ENCODE measurements around the gene DGKI. TPM values are rescaled to one million over a fixed set of nuclear protein-coding genes. Genes with fewer than 3 reads are reported as not detected.
A peak's percentile ranks its signal among the peaks of the same experiment; 100 is the strongest.

DGKI gene
- total and polyA plus RNA-seq, 4 donors: 0.03 to 1.5 (median 0.33) TPM

DNA sequence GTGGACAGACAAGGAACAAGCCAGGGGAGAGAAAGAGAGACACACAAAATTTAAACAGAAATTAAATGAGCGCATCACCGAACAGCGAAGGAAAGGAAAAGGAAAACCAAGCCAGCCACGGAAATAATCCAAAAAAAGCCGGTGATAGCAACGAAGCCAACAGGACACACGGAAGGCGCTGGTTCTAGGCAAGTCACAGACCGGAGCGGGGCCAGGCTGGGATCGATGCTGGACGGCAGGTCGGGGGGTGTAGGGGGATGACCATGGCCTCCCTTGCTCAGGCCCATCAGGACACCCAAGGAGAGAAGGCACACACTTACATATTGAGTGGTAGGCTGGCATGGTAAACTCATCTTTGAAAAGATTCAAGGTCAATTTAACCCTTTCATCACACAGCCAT lies 300.8 kb downstream of the DGKI start:
- H3K4me3 ChIP-seq: no peak overlapping the region
- no peaks in the 10 kb centered on the region for H3K27me3 ChIP-seq (ENCODE audit: control insufficient read depth in 3 of 3, insufficient read depth in 3 of 3, low read length in 2 of 3)
- H3K36me3 ChIP-seq (ENCODE audit: control insufficient read depth in 4 of 4, insufficient read depth in 4 of 4, low read length in 4 of 4): no peaks in the 10 kb centered on the region
- peaks cover 0 to 6% (median 0%) of the 10 kb centered on the region in 5 donors for H3K4me1 ChIP-seq (ENCODE audit: control insufficient read depth in 5 of 5, insufficient read depth in 5 of 5, low read length in 5 of 5)
- TF ChIP-seq, protein P1, sequence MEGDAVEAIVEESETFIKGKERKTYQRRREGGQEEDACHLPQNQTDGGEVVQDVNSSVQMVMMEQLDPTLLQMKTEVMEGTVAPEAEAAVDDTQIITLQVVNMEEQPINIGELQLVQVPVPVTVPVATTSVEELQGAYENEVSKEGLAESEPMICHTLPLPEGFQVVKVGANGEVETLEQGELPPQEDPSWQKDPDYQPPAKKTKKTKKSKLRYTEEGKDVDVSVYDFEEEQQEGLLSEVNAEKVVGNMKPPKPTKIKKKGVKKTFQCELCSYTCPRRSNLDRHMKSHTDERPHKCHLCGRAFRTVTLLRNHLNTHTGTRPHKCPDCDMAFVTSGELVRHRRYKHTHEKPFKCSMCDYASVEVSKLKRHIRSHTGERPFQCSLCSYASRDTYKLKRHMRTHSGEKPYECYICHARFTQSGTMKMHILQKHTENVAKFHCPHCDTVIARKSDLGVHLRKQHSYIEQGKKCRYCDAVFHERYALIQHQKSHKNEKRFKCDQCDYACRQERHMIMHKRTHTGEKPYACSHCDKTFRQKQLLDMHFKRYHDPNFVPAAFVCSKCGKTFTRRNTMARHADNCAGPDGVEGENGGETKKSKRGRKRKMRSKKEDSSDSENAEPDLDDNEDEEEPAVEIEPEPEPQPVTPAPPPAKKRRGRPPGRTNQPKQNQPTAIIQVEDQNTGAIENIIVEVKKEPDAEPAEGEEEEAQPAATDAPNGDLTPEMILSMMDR (IDR thresholded peaks at IDR 0.05; ENCODE audit: control extremely low read depth, extremely low read depth): no peak
- H3K9me3 ChIP-seq (ENCODE audit: control insufficient read depth in 4 of 4, insufficient read depth in 3 of 4, low read length in 3 of 4): no peaks in the 10 kb centered on the region
- H3K27ac ChIP-seq (ENCODE audit: low read depth in 1 of 2, low read length in 1 of 2): no peak overlapping the region
- no peak overlapping the region for H3K9ac ChIP-seq (ENCODE audit: insufficient read depth in 1 of 2, low read length in 2 of 2)
- DNase-seq (no peak), ATAC-seq (ENCODE audit: insufficient read depth, low FRiP score) (no peak)
- 92 to 93% methylated on average over 13 of the region's 13 CpGs for WGBS, 2 donors

DNA sequence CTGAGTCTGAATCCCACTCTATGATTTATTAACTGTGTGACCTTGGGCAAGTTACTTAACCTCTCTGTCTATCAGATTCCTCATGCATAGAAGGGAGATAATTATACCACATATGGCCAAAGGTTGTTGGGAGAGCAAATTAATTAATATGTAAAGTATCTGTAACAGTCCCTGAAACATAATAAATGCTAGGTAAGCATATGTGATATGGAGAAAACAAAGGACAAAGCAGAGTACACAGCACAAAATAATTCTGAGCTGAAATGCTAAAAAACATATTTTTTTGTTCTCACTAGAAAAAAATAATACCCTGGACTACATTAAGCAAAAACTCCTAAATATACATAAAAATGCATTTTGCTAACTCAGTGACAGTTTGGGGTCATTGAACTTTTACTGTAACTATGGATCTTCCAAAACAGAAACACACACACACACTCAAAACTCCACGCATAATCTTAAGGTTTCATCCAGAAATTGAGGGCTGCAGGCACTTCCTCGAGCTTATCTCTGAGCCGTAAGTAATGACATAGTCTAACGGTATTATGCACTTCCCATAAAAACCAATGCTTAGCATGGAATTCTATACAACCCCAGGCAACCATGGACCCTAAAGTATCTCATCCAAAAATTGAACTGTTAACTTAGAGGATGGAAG lies 301.6 kb downstream of the DGKI start:
- ATAC-seq (ENCODE audit: insufficient read depth, low FRiP score) (no peak), DNase-seq (peak in 2 of 3 donors; percentile 32 to 42)
- H3K36me3 ChIP-seq (ENCODE audit: control insufficient read depth in 4 of 4, insufficient read depth in 4 of 4, low read length in 4 of 4): no peaks in the 10 kb centered on the region
- H3K9ac ChIP-seq (ENCODE audit: insufficient read depth in 1 of 2, low read length in 2 of 2): no peak overlapping the region
- no peaks in the 10 kb centered on the region for H3K9me3 ChIP-seq (ENCODE audit: control insufficient read depth in 4 of 4, insufficient read depth in 3 of 4, low read length in 3 of 4)
- 34 to 48% methylated on average over 4 of the region's 4 CpGs for WGBS, 2 donors
- no peak overlapping the region for H3K27ac ChIP-seq (ENCODE audit: low read depth in 1 of 2, low read length in 1 of 2)
- peaks cover 0 to 6% (median 0%) of the 10 kb centered on the region in 5 donors for H3K4me1 ChIP-seq (ENCODE audit: control insufficient read depth in 5 of 5, insufficient read depth in 5 of 5, low read length in 5 of 5)
- TF ChIP-seq, protein P1 (IDR thresholded peaks at IDR 0.05; ENCODE audit: control extremely low read depth, extremely low read depth): no peak
- no peaks in the 10 kb centered on the region for H3K27me3 ChIP-seq (ENCODE audit: control insufficient read depth in 3 of 3, insufficient read depth in 3 of 3, low read length in 2 of 3)
- no peak overlapping the region for H3K4me3 ChIP-seq

DNA sequence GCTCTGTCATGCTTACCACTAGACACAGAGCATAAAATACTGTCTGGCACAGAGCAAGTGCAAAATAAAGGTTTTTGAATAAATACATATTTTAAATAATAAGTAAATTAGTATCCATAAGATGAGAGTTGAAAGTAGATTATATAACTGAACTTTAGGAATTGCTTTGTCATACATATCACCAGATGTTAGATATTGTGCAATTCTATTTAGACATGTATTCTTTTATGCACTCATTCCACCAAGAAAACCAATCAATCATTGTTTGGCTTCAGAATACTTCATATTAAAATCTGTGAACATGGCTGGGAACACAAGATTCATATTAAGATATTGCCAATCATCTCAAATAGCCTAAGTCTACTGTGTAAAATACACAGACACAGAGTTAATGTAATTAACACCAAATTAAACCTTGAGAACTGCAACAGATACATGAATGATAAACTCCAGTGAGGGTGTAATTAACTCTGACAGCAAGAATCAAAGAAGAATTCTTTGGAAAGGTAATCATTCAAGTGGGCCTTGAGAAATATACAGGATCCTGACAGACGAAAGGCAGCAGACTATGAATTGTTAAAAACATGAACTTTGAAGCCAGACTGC lies 302.2 kb downstream of the DGKI start:
- Histone ChIP-seq H3K4me1 (ENCODE audit: control insufficient read depth in 5 of 5, insufficient read depth in 5 of 5, low read length in 5 of 5) (peaks cover 0 to 6% (median 0%) of the 10 kb centered on the region in 5 donors), H3K9ac (ENCODE audit: insufficient read depth in 1 of 2, low read length in 2 of 2) (no peak overlapping the region), H3K36me3 (ENCODE audit: control insufficient read depth in 4 of 4, insufficient read depth in 4 of 4, low read length in 4 of 4) (no peaks in the 10 kb centered on the region), H3K27ac (ENCODE audit: low read depth in 1 of 2, low read length in 1 of 2) (no peak overlapping the region), H3K4me3 (no peak overlapping the region), H3K27me3 (ENCODE audit: control insufficient read depth in 3 of 3, insufficient read depth in 3 of 3, low read length in 2 of 3) (no peaks in the 10 kb centered on the region), H3K9me3 (ENCODE audit: control insufficient read depth in 4 of 4, insufficient read depth in 3 of 4, low read length in 3 of 4) (no peaks in the 10 kb centered on the region)
- TF ChIP-seq, protein P1 (IDR thresholded peaks at IDR 0.05; ENCODE audit: control extremely low read depth, extremely low read depth): no peak
- no peak for ATAC-seq (ENCODE audit: insufficient read depth, low FRiP score)
- 64 to 83% methylated on average over 1 of the region's 1 CpG for WGBS, 2 donors
- no peak for DNase-seq

Data from lung (tissue), 12 donors.